Measurements from ENCODE around the gene RAB43.
"Not testable (repeated sequence)": the region's sequence is repeated elsewhere in the genome, so short reads cannot be mapped to it uniquely, and the experiment has no call there.

RAB43 gene

DNA sequence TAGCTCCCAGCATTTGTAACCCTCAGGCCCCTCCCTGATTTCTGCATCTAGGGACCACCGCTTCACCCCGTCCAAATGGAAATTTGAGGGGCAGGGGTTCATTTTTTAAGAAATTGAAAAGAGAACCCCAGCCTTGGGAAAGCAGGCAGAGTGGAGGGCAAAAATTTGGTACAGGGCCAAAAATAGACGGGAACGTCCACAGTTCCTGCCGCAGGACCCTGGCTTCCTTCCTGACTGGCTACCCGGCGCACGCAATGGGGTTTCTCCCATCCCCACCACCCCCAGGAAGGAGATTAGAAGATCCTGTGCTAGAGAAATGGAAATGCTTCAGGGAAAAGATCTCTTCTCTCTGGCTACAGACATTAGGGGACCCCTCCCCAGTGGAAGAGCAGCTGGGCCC lies 40.1 kb downstream of the RAB43 start (continued):
- TF ChIP-seq, protein P1, sequence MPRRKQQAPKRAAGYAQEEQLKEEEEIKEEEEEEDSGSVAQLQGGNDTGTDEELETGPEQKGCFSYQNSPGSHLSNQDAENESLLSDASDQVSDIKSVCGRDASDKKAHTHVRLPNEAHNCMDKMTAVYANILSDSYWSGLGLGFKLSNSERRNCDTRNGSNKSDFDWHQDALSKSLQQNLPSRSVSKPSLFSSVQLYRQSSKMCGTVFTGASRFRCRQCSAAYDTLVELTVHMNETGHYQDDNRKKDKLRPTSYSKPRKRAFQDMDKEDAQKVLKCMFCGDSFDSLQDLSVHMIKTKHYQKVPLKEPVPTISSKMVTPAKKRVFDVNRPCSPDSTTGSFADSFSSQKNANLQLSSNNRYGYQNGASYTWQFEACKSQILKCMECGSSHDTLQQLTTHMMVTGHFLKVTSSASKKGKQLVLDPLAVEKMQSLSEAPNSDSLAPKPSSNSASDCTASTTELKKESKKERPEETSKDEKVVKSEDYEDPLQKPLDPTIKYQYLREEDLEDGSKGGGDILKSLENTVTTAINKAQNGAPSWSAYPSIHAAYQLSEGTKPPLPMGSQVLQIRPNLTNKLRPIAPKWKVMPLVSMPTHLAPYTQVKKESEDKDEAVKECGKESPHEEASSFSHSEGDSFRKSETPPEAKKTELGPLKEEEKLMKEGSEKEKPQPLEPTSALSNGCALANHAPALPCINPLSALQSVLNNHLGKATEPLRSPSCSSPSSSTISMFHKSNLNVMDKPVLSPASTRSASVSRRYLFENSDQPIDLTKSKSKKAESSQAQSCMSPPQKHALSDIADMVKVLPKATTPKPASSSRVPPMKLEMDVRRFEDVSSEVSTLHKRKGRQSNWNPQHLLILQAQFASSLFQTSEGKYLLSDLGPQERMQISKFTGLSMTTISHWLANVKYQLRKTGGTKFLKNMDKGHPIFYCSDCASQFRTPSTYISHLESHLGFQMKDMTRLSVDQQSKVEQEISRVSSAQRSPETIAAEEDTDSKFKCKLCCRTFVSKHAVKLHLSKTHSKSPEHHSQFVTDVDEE (CRISPR knock-in tag; IDR thresholded peaks at IDR 0.05), result no peak
- TF ChIP-seq CSDC2 (CRISPR knock-in tag; IDR thresholded peaks at IDR 0.05) (no peak), RARB (CRISPR knock-in tag; IDR thresholded peaks at IDR 0.05) (no peak)

DNA sequence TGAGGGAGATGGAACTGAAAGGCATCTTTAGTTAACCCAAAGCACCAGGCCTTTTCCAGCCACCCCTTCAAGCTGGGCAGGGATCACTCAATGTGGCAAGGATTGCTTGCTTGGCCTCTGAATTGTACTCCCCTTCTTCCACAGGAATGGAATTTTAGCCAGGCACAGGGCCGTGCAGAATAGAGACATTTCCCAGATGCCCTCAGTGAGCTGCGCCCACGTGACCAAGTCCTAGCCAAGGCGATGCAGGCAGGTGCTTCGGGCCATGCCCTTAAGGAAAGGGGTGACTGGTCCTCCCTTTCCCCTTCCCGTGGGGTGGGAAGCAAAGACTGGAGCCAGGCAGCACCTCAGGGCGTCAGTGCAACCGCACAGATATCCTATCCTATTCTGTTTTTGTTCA lies 43.1 kb downstream of the RAB43 start:
- ATAC-seq, result no peak

DNA sequence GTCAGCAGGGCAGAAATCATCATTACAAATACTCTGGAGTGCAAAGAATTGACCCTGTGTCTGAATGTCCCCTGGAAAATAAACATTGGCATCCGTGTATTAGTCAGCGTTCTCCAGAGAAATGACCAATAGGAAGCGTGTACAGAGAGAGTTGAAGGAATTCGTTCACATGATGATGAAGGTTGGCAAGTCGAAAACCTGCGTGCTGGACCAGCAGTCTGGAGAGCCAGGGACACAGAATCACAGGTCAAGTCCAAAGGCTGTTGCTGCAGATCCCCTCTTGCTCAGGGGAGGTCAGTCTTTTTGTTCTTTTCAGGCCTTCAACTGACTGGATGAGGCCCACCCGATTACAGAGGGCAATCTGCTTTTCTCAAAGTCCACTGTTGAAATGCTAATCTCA lies 44.4 kb downstream of the RAB43 start:
- TF ChIP-seq TCF4 (CRISPR knock-in tag; IDR thresholded peaks at IDR 0.05; ENCODE audit: borderline replicate concordance) (no peak), GLIS3 (CRISPR knock-in tag; IDR thresholded peaks at IDR 0.05) (no peak), ESRRG (CRISPR knock-in tag; IDR thresholded peaks at IDR 0.05) (no peak), RARB (CRISPR knock-in tag; IDR thresholded peaks at IDR 0.05) (no peak), SNAI2 (CRISPR knock-in tag; IDR thresholded peaks at IDR 0.05) (no peak), TOX (CRISPR knock-in tag; IDR thresholded peaks at IDR 0.05; ENCODE audit: borderline replicate concordance) (no peak)
- TF ChIP-seq, protein P2, sequence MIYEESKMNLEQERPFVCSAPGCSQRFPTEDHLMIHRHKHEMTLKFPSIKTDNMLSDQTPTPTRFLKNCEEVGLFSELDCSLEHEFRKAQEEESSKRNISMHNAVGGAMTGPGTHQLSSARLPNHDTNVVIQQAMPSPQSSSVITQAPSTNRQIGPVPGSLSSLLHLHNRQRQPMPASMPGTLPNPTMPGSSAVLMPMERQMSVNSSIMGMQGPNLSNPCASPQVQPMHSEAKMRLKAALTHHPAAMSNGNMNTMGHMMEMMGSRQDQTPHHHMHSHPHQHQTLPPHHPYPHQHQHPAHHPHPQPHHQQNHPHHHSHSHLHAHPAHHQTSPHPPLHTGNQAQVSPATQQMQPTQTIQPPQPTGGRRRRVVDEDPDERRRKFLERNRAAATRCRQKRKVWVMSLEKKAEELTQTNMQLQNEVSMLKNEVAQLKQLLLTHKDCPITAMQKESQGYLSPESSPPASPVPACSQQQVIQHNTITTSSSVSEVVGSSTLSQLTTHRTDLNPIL (CRISPR knock-in tag; IDR thresholded peaks at IDR 0.05; ENCODE audit: low read depth), result no peak
- TF ChIP-seq, protein P3, sequence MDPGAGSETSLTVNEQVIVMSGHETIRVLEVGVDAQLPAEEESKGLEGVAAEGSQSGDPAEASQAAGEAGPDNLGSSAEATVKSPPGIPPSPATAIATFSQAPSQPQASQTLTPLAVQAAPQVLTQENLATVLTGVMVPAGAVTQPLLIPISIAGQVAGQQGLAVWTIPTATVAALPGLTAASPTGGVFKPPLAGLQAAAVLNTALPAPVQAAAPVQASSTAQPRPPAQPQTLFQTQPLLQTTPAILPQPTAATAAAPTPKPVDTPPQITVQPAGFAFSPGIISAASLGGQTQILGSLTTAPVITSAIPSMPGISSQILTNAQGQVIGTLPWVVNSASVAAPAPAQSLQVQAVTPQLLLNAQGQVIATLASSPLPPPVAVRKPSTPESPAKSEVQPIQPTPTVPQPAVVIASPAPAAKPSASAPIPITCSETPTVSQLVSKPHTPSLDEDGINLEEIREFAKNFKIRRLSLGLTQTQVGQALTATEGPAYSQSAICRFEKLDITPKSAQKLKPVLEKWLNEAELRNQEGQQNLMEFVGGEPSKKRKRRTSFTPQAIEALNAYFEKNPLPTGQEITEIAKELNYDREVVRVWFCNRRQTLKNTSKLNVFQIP (CRISPR knock-in tag; IDR thresholded peaks at IDR 0.05; ENCODE audit: borderline replicate concordance, low read depth), result no peak
- ATAC-seq, result no peak

More for the DNA sequence above, 43.1 kb downstream of the RAB43 start:
- TF ChIP-seq SNAI2 (CRISPR knock-in tag; IDR thresholded peaks at IDR 0.05) (no peak), ISL1 (CRISPR knock-in tag; IDR thresholded peaks at IDR 0.05) (no peak), RARB (CRISPR knock-in tag; IDR thresholded peaks at IDR 0.05) (no peak), ARNTL (CRISPR knock-in tag; IDR thresholded peaks at IDR 0.05; ENCODE audit: borderline replicate concordance, low read depth) (no peak), ZNF565 (CRISPR knock-in tag; conservative IDR thresholded peaks at IDR 0.05; ENCODE audit: low read depth) (no peak), TOX (CRISPR knock-in tag; IDR thresholded peaks at IDR 0.05; ENCODE audit: borderline replicate concordance) (no peak)
- TF ChIP-seq, protein P1 (CRISPR knock-in tag; IDR thresholded peaks at IDR 0.05), result no peak

DNA sequence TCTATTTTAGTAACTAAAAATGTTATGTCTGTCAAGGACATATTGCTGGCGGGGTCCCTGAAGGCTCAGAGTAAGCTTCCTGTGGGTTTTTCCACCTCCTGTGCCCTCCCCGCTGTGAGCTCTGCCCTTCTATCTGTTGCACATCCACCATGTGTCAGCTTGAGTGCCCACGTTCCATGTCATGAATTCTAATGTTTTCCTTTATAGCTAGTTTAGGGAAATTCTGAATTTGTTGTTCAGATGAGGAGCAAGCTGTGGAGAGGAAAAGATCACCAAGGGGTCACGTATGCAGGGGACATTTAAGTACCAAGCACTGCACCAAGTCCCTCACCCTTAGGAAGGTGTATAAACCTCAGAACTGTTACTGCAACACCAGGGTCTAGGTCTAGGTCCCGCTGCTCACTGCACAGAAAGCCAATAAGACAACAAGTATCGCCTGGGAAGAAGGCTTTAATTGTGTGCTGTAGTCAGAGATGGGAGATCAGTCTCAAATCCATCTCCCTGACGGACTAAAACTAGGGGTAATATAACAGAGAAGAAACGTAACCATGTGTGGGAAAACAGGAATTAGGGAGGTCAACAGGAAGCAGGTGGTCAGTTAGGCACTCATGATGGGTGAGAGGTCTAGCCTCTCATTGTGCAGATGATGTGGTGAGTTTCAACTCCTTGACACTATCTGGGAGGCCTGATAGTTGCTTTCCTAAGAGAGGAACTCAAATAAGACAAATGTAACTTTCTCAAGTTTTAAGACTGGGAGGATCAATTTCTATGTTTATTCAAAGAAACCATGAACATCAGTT lies 51.3 kb downstream of the RAB43 start:
- no peak for ATAC-seq
- TF ChIP-seq, protein P1 (CRISPR knock-in tag; IDR thresholded peaks at IDR 0.05), result no peak
- no peak for TF ChIP-seq RARB (CRISPR knock-in tag; IDR thresholded peaks at IDR 0.05)

DNA sequence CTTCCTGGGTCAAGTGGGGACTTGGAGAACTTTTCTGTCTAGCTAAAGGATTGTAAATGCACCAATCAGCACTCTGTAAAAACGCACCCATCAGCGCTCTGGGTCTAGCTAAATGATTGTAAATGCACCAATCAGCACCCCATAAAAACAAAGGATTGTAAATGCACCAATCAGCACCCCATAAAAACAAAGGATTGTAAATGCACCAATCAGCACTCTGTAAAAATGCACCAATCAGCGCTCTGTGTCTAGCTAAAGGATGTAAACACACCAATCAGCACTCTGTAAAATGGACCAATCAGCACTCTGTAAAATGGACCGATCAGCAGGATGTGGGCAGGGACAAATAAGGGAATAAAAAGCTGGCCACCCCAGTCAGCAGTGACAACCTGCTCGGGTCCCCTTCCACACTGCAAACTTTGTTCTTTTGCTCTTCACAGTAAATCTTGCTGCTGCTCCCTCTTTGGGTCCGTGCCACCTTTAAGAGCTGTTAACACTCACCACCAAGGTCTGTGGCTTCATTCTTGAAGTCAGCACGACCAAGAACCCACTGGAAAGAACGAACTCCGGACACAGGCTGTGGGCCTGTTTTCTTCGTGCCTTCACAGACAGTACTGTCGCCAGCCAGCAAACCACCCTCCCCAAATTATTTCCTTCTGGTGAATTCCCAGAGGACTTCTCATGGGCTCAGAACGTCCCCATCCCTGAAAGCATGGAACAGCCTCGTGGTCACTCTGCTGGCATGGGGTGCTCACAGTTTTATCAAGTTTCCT lies 52.1 kb downstream of the RAB43 start:
- ATAC-seq, result not testable (repeated sequence)

All from SK-N-SH treated with all-trans-retinoic acid at 6 μM for 48 hours (cell line).